ENCODE results near the gene LYPD3.

The LYPD3 gene

DNA sequence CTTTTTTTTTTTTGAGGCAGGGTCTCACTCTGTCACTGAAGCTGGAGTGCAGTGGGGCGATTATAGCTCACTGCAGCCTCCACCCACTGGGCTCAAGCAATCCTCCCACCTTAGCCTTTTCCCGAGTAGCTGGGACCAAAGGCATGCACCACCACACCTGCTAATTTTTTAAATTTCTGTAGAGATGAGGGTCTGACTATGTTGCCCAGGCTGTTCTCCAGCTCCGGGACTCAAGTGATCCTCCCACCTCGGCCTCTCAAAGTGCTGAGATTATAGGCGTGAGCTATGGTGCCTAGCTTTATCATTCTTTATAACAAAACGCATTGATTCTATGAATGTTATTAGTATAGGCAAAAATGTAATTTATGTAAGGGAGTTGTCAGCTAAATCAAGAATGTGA, 17.9 kb upstream of the LYPD3 start:
- no peak for DNase-seq

GRCh38 chr19:43482193-43482592, 16.8 kb upstream of the LYPD3 start:
- DNase-seq = no peak

GRCh38 chr19:43481701-43482100, 16.3 kb upstream of the LYPD3 start:
- no peak for DNase-seq

- no peak for DNase-seq
These were observed 15.2 kb upstream of the LYPD3 start for GRCh38 chr19:43480574-43480973.

DNA sequence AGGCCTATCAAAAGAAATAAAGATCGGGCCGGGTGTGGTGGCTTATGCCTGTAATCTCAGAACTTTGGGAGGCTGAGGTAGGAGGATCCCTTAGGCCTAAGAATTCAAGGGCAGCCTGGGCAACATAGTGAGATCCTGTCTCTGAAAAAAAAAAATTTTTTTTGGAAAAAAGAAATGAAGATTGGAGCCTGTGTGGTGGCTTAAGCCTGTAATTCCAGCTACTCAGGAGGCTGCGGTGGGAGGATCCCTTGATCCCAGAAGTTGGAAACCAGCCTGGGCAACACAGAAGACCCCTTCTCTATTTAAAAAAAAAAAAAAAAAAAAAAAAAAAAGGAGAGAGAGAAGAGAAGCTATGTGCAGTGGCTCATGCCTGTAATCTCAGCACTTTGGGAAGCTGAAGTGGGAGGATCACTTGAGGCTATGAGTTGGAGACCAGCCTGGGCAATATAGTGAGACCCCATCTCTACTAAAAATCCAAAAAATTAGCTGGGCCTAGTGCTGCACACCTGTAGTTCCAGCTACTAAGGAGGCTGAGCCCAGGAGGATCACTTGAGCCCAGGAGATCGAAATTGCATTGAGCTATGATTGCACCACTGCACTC, 14.7 kb upstream of the LYPD3 start:
- DNase-seq = no peak

GRCh38 chr19:43479226-43479625, 13.8 kb upstream of the LYPD3 start:
- no peak for DNase-seq

- no peak for DNase-seq
These were observed 12.9 kb upstream of the LYPD3 start for GRCh38 chr19:43478323-43478722.

DNA sequence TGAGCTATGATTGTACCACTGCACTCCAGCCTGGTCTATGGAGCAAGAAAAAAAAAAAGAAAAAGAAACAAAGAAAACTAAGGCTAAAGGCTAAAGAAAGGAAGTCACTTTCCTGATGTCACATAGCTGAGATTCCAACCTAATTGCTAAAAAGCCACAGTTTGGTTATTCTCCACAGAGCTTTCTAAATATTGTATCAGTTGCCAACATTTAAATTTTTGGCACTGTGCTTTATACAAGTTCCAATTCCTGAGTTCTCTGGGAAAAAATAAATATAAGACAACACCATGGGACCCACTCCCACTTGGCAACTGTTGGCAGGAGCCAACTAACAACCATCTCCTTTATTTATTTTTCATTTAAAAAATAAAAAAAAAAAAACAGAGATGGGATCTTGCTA, 11.2 kb upstream of the LYPD3 start:
- DNase-seq = no peak

GRCh38 chr19:43474986-43475705, 9.7 kb upstream of the LYPD3 start:
- DNase-seq = peak; percentile 94

GRCh38 chr19:43474487-43474886, 9.1 kb upstream of the LYPD3 start:
- DNase-seq = no peak

DNA sequence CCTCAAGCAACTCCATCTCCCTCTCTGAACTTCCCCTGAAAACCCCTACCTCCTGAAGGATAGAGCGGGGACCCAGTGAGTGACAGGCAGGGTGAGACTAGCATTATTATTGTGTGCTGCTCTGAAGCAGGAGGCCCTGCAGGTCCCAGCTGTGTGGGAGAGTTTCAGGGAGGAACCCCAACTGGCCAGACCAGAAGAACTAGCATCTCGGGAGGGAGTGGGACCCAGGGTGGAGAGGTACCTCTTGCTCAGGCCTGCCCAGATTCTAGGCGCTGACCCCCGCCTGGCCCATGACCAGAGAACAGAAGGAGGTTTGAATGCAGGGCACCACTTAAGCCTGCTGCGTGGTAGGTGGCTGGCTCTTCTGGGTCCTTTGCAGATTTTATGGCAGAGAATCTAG, 5.7 kb upstream of the LYPD3 start:
- DNase-seq = no peak

GRCh38 chr19:43470288-43470687, 4.9 kb upstream of the LYPD3 start:
- DNase-seq = no peak

DNA sequence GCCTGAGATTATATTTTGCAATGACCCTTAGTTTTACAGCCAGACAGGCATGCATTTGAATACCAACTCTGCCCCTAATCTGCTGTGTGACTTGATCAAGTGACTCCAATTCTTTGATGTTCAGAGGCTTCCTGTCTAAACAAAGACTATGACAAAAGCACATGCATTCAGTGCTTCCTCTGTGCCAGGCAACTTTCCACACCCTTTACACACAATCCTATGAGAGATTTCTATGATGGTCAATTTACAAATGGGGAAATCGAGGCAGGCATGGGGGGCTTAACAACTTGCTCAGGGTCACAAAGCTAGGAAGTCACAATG, 3.7 kb upstream of the LYPD3 start:
- DNase-seq = no peak

- DNase-seq = no peak
These were observed 3.1 kb upstream of the LYPD3 start for GRCh38 chr19:43468354-43469159.

- no peak for DNase-seq
These were observed 2.3 kb upstream of the LYPD3 start for GRCh38 chr19:43467730-43468129.

DNA sequence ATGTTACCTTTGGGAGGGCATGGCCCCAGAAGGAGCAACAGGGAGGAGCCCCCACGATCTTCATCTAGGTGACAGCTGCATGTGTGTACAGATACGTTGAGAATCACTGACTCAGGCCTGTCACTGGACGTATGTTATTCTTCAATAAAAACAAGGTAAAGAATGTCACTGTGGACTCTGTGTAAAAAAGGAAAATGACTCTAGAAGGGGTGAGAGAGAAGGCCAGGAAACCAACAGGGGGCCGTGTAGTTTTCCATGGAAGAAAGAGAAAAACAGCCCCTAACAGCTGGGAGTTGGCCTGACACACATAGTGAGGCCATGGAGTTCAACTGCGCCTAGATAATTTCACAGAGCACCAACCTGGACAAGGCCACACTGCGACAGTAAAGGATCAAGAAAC, 1.9 kb upstream of the LYPD3 start:
- DNase-seq = no peak

DNA sequence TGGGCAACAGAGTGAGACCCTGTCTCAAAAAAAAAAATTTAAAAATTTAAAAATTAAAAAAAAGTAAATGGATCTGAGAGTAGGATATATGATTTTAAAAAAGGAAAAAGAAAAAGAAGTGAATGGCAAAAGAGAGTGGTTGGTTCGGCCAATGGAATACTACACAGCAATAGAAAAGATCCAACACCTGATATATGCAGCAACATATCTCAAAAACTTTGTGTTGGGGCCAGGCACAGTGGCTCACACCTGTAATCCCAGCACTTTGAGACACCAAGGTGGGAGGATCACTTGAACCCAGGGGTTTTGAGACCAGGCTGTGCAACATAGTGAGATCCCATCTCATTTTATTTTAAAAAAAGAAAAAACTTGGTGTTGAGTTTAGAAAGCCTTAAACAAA, 1.4 kb upstream of the LYPD3 start:
- no peak for DNase-seq

DNA sequence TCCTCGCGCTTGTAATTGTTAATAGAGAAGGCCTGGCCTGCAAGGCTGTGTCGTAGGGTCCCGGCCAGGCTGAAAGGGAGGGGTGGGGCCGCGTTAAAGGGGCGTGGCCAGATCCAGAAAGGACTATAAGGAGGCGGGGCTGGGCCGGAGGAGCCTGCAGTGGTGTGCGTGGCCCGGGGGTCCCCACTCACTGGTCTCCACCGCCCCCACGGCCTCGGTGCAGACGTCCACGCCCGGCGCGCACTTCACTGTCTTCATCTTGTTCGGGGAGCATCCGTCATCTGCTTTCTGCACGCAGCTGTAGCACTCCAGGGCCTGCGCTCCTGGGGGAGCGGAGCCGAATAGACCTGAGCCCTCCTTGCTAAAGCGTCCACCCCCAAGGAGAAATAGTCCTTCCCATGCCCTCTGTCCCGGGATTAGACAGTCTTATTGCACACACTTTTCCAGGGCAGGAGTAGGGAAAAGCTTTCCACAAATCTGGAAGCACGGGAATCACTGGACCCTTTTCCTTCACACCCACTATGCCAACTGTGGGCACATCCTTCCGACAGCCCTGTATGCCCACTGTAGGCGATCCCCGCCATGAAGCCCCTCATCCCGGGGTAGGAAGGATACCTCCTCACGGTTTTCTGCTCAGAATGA, 1.2 kb downstream of the LYPD3 start:
- peak; percentile 77 for DNase-seq

DNA sequence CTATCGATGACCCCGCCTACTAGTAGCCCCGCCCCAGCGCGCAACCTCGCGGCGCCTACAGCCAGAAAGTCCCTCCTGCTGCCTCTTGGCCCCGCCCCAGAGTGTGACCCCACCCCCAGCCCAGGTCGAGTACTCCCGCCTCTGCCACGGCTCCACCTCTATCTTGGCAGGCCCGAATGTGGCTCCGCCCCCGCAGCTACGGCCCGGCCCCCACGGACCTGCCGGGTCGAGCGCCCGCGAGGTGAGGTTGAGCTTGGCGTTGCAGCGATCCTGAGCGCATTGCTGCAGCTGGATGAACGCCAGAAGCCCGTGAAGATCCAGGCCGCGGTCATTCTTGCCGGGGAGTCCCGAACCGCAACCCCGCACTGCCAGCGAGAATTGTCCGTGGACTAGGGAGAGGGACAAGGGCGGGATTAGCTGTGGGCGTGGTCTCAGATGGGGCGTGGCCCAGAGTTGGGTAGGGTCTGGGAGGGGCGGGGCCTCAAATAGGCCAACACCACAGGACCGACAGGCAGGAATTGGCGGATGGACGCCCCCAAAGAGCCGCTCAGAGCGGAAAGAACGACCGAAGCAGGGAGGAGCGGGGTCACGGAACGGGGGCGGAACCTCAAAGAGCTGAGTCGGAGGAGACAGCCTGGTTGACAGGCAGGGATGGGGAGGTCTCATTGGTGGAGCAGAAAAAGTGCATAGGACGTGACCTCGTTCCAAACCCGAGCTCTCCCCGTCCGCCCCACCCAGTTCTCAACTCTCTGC, 1.9 kb downstream of the LYPD3 start:
- peak; percentile 97 for DNase-seq

- DNase-seq = no peak
These were observed 2.5 kb downstream of the LYPD3 start for GRCh38 chr19:43462785-43463380.

DNA sequence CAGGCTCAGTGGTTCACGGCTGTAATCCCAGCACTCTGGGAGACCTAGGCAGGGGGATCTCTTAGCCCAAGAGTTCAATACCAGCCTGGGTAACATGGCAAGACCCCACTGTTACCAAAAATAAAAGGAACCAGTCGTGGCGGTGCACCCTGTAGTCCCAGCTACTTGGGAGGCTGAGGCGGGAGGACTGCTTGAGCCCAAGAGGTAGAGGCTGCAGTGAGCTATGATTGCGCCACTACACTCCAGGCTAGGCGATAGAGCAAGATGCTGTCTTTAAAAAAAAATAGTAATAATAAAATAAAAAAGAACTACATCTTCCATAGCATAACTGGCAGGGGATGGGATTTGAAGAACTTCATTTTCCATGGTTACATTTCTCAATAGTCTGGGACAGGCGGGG, 3.0 kb downstream of the LYPD3 start:
- no peak for DNase-seq

DNA sequence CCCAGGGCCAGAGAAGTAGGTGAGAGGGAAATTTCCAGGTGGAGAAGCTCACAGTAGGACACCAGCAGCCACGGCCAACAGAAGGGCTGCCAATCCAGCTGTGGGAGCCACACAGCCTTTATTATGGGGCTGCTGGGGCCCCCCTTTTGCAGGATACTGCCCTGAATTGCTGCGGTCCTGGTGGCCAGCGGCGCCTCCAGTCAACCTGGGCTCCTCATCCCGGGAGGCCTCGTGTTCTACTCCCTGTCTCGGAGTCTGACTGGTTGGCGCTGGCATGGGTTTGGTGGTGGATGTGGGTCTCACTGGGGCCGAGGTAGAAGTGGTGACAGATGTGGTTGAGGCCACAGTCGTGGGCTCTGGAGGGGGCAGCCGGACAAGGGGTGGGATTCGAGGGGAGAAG, 4.1 kb downstream of the LYPD3 start:
- DNase-seq = no peak
